ENCODE results near the gene ZNF366. TPM values are rescaled to one million over a fixed set of nuclear protein-coding genes. Genes with fewer than 3 reads are reported as not detected.

Gene ZNF366
- total and polyA plus RNA-seq, 2 of the 13 experiments (the other 11 are each of a cell fraction or from before 2014, with no cell fraction given) = not detected

DNA sequence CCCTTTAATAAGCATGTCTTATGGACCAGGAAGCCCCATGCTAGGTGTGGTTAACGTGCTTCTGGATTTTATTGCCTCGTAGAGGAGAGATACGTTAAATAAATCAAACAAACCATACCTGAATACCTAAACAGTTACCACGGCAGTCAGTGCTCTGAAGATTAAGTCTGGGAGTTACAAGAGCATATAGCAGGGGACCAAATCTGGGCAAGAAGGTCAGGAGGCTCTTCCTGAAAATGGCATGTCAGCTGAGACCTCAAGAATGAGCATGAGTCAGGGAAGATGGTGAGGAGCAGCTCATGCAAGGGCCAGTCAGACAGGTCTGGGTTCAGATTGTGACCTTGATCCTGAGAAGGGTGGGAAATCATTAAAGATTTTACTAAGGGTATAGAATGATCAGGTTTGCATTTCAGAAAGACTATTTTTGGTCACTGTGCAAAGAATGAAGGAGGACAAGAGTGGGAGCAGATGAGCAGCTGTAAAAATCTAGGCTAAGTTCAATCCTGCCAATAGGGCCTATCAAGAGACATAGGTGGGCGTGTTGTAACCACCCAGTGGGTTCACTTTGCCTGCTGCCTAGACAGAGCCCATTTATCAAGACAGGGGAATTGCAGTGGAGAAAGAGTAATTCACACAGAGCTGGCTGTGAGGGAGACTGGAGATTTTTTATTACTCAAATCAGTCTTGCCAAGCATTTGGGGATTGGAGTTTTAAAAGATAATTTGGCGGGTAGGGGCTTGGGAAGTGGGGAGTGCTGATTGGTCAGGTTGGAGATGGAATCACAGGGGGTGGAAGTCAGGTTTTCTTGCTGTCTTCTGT, 4.8 kb upstream of the ZNF366 start:
- Histone ChIP-seq H3K4me1 (ENCODE audit: insufficient read depth, low read length) (no peaks in the 10 kb centered on the region), H3K79me2 (ENCODE audit: insufficient read depth, low read length) (no peaks in the 10 kb centered on the region), H4K20me1 (ENCODE audit: insufficient read depth, low read length) (no peaks in the 10 kb centered on the region), H3K4me2 (ENCODE audit: low read depth, low read length) (no peak overlapping the region), H3K27ac (ENCODE audit: extremely low read length, insufficient read depth, low read length) (no peak overlapping the region), H2AFZ (ENCODE audit: low read length) (no peak overlapping the region), H3K27me3 (ENCODE audit: control insufficient read depth in 1 of 2, insufficient read depth in 2 of 2, low read length in 2 of 2) (peaks cover 2 to 22% of the 10 kb centered on the region in 2 experiments; a peak in 2 of 5 replicates), H3K9me3 (ENCODE audit: low read length) (no peaks in the 10 kb centered on the region), H3K9ac (ENCODE audit: insufficient read depth, low read depth, low read length) (no peak overlapping the region), H3K36me3 (replicated peaks in 1 of 2; ENCODE audit: control insufficient read depth in 1 of 2, insufficient read depth in 2 of 2, low read length in 2 of 2) (no peaks in the 10 kb centered on the region), H3K4me3 (replicated peaks in 1 of 3; ENCODE audit: insufficient read depth in 1 of 3, low read depth in 2 of 3, low read length in 3 of 3) (no peak overlapping the region)
- in situ Hi-C loops (cut with HindIII; ENCODE audit: extremely low pct_ligation_motif_present, low pct_unique_long_range_greater_than_20kb) = no loop called here
- POLR2A ChIA-PET = no interaction called here
- DNase-seq (ENCODE audit: low spot score) = no peak
- intact Hi-C loops (cut with micrococcal nuclease; ENCODE audit: unreplicated experiment) = no loop called here
- ATAC-seq = no peak
- no TSS peak for BruUV-seq (replicated peaks)
- 8% methylated on average over 6 of the region's 6 CpGs for WGBS (ENCODE audit: low lambda C conversion rate)
- CTCF ChIA-PET (ENCODE audit: low intra/inter-chr PET ratio, low total read pairs) = no interaction called here
- no peak for FAIRE-seq
- TF ChIP-seq TOE1 (CRISPR knock-in tag; IDR thresholded peaks at IDR 0.05) = no peak
- TF ChIP-seq, protein P1, sequence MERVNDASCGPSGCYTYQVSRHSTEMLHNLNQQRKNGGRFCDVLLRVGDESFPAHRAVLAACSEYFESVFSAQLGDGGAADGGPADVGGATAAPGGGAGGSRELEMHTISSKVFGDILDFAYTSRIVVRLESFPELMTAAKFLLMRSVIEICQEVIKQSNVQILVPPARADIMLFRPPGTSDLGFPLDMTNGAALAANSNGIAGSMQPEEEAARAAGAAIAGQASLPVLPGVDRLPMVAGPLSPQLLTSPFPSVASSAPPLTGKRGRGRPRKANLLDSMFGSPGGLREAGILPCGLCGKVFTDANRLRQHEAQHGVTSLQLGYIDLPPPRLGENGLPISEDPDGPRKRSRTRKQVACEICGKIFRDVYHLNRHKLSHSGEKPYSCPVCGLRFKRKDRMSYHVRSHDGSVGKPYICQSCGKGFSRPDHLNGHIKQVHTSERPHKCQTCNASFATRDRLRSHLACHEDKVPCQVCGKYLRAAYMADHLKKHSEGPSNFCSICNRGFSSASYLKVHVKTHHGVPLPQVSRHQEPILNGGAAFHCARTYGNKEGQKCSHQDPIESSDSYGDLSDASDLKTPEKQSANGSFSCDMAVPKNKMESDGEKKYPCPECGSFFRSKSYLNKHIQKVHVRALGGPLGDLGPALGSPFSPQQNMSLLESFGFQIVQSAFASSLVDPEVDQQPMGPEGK (CRISPR knock-in tag; IDR thresholded peaks at IDR 0.05) = no peak
- TF ChIP-seq CEBPZ (IDR thresholded peaks at IDR 0.05; ENCODE audit: low read length) = no peak
- no peak for TF ChIP-seq TEAD3 (CRISPR knock-in tag; optimal IDR thresholded peaks at IDR 0.05; ENCODE audit: borderline replicate concordance)
- no peak for TF ChIP-seq GLI4 (CRISPR knock-in tag; IDR thresholded peaks at IDR 0.05; ENCODE audit: borderline replicate concordance)
- TF ChIP-seq ZBTB26 (CRISPR knock-in tag; IDR thresholded peaks at IDR 0.05; ENCODE audit: borderline replicate concordance) = no peak
- no peak for TF ChIP-seq NFYC (CRISPR knock-in tag; IDR thresholded peaks at IDR 0.05)
- no peak for TF ChIP-seq NR2F6 (IDR thresholded peaks at IDR 0.05)
- no peak for TF ChIP-seq NR2F6 (CRISPR knock-in tag; IDR thresholded peaks at IDR 0.05)
- no peak for TF ChIP-seq ZNF792 (CRISPR knock-in tag; IDR thresholded peaks at IDR 0.05)
- TF ChIP-seq, protein P2, sequence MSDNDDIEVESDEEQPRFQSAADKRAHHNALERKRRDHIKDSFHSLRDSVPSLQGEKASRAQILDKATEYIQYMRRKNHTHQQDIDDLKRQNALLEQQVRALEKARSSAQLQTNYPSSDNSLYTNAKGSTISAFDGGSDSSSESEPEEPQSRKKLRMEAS (IDR thresholded peaks at IDR 0.05) = no peak
- TF ChIP-seq KLF13 (CRISPR knock-in tag; IDR thresholded peaks at IDR 0.05) = no peak
- TF ChIP-seq NR2F1 (CRISPR knock-in tag; IDR thresholded peaks at IDR 0.05) = no peak
- no peak for TF ChIP-seq BATF2 (CRISPR knock-in tag; IDR thresholded peaks at IDR 0.05)
- TF ChIP-seq MAZ (IDR thresholded peaks at IDR 0.05; ENCODE audit: borderline replicate concordance, low read depth, low read length) = no peak
- TF ChIP-seq MAZ (CRISPR knock-in tag; IDR thresholded peaks at IDR 0.05; ENCODE audit: low read depth) = no peak
- TF ChIP-seq XBP1 (CRISPR knock-in tag; IDR thresholded peaks at IDR 0.05) = no peak
- no peak for TF ChIP-seq ZMAT5 (CRISPR knock-in tag; IDR thresholded peaks at IDR 0.05; ENCODE audit: borderline replicate concordance, low read depth)

All from HepG2 (cell line).